Medulla oblongata (tissue), 1 donor: ENCODE data around the gene ARHGAP10.
"Not testable (repeated sequence)": the region's sequence is repeated elsewhere in the genome, so short reads cannot be mapped to it uniquely, and the experiment has no call there.

ENCODE experiments used
- DNase-seq: peaks from one replicate; pipeline ENCODE4 v3.0.0-alpha.2; 2015; ENCODE audit errors: extremely low spot score

Gene ARHGAP10

DNA sequence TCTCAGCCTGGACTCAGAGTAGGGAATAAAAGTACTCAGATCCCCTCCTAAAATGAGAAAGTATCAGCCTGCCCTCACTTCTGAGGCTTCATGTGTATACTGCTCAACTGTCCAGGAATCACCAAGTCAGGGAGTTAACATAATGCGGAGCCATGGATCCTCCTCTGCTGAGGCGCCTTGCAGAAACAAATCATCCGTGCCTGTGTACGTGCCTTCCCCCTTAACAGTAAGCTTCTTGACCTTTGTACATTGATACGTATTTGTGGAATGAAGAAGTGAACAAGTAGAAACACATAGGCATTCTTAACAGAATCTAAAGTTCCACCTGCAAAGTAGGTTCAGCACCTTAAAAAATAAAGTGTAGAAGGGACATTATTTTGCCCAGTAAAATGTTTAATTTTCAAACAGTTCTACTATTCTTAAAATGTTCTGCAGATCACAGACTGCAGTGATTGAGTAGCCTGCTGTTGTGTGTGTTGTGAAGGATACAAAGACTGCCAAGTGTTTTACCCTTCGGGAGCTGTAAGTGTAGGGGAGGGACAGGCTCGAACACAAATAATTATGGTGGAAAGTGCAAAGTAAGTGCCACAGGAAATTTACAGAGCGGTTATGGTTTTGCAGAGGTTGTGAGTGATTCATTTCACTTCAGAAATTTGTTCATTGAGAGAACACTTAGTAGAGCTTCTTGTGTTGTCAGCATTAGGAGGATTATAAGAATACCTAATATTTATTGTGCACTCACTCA lies 61.9 kb downstream of the ARHGAP10 start:
- DNase-seq, result no peak

- no peak for DNase-seq
Measured at GRCh38 chr4:147794314-147794680, 62.4 kb downstream of the ARHGAP10 start.

- DNase-seq, result no peak
Measured at GRCh38 chr4:147794787-147795413, 63.0 kb downstream of the ARHGAP10 start.

- DNase-seq, result not testable (repeated sequence)
Measured at GRCh38 chr4:147799057-147799456, 67.2 kb downstream of the ARHGAP10 start.

DNA sequence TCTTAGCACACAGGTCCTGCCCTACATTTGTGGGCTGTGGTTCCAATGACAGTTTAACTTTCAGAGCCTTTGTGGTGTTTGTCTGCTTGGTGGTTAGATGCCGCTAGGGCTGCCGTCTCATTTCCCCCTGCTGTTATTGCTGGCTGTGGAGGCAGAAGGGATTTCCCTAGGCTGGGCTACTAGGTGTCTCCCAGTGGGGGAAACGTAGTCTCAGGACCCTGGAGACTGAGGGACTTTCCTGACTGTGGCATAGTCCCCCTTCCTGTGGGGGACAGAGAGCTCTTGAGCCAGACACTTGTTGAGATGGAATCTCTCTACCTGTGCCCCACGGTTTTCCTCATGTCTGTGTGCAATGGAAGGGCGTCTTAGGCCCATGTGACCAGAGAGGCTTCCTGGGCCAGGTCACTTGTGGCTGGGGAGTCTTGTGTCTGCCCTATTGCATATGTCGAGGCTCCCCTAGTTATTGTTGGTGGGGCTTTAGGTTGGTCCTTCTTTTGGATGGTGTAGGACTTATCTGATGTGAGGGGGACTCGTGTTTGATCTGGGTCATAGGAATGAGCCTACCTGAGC lies 68.2 kb downstream of the ARHGAP10 start:
- no peak for DNase-seq

- no peak for DNase-seq
Measured at GRCh38 chr4:147801820-147802219, 69.9 kb downstream of the ARHGAP10 start.

GRCh38 chr4:147802346-147802745 lies 70.5 kb downstream of the ARHGAP10 start:
- DNase-seq, result no peak

- no peak for DNase-seq
Measured at GRCh38 chr4:147805946-147806345, 74.1 kb downstream of the ARHGAP10 start.

GRCh38 chr4:147808447-147808846 lies 76.6 kb downstream of the ARHGAP10 start:
- no peak for DNase-seq

- no peak for DNase-seq
Measured at GRCh38 chr4:147809211-147809610, 77.3 kb downstream of the ARHGAP10 start.

DNA sequence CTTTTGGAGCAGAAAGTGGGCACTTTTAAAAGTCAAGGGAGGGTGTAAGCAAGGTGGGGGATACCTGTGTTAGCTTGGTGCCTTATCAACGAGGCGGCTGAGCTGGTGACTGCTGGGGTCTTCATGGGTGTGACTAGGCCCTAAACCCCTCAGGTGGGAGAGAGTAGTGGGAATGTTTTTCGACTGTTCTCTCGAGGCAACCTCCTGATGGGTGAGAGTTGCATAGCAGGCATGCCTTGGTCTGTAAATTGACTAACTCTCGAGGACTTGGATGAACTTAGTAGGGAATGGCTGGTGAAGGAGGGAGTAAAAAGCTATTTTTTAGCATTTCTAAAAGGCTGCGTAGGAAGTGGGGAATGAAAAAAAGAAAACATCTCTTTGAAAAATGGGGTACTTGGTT lies 80.0 kb downstream of the ARHGAP10 start:
- DNase-seq, result no peak

- no peak for DNase-seq
Measured at GRCh38 chr4:147813109-147813773, 81.4 kb downstream of the ARHGAP10 start.

- DNase-seq, result no peak
Measured at GRCh38 chr4:147813973-147814372, 82.1 kb downstream of the ARHGAP10 start.

GRCh38 chr4:147814376-147814775 lies 82.5 kb downstream of the ARHGAP10 start:
- no peak for DNase-seq

GRCh38 chr4:147815741-147816140 lies 83.9 kb downstream of the ARHGAP10 start:
- no peak for DNase-seq

GRCh38 chr4:147816382-147817254 lies 84.7 kb downstream of the ARHGAP10 start:
- peak; percentile 32 for DNase-seq

- no peak for DNase-seq
Measured at GRCh38 chr4:147820975-147821374, 89.1 kb downstream of the ARHGAP10 start.

- no peak for DNase-seq
Measured at GRCh38 chr4:147821555-147821954, 89.7 kb downstream of the ARHGAP10 start.

DNA sequence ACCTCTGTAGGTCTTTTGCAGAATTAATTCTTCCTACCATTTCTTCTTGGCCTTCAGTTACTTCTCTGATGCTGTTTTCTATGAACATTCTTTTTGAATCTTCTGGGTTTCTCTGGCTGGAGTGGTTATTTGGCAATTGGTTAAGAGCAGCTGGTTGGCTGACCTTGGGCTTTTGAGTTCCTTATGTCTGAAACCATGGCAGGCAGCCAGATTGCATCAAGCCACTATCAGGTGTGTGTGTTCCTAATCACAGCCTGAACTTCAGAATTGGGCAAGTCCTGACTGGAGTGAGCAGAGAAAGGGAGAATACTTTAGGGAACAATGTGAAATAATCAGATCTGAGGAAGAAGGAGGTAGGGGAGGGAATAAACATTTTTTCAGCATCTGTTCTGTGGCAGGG lies 90.2 kb downstream of the ARHGAP10 start:
- DNase-seq, result peak; percentile 27

DNA sequence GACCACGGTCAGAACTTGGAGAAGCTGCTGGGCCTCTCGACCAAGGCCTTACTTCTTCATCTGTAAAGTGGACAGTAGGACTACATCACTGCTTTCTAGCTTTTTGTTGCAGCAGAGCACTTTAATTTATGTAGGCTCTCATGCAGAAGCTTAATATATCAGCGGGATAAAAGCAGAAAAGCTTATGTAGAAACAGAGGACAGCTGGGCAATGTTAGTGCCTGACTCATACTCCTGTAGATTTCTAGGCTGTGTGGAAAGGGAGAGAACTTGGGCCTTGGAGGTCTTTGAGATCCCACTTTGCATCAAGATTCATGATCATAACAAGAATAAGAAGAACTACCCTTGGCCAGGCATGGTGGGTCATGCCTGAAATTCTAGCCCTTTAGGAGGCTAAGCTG lies 91.2 kb downstream of the ARHGAP10 start:
- no peak for DNase-seq

GRCh38 chr4:147824316-147824715 lies 92.4 kb downstream of the ARHGAP10 start:
- DNase-seq, result no peak

GRCh38 chr4:147824884-147825283 lies 93.0 kb downstream of the ARHGAP10 start:
- no peak for DNase-seq
